Subcutaneous abdominal adipose tissue (tissue), 5 donors: ENCODE results near the gene GPBP1L1.

Source experiments
- H3K27ac ChIP-seq: one replicate; pipeline ENCODE4 v1.7.0; 2013; ENCODE audit warnings: low read depth, mild to moderate bottlenecking, inconsistent platforms, low read length, moderate library complexity
- H3K27me3 ChIP-seq, 5 donors: one replicate each; pipeline ENCODE4 v1.7.0; 2013; ENCODE audit warnings: low read length in 5 of 5, inconsistent platforms in 1 of 5; ENCODE audit not compliant: control insufficient read depth in 5 of 5, insufficient read depth in 4 of 5
- H3K36me3 ChIP-seq, 5 donors: one replicate each; pipeline ENCODE4 v1.7.0; 2013; ENCODE audit warnings: low read length in 5 of 5; ENCODE audit not compliant: control insufficient read depth in 5 of 5, insufficient read depth in 5 of 5
- H3K4me1 ChIP-seq, 5 donors: one replicate each; pipeline ENCODE4 v1.7.0; 2013; ENCODE audit warnings: low read length in 5 of 5, mild to moderate bottlenecking in 3 of 5, moderate library complexity in 1 of 5; ENCODE audit not compliant: control insufficient read depth in 5 of 5, insufficient read depth in 5 of 5
- H3K4me3 ChIP-seq, 5 donors: one replicate each; pipeline ENCODE4 v1.7.0; 2013; ENCODE audit warnings: low read length in 5 of 5, low read depth in 1 of 5
- H3K9ac ChIP-seq, 5 donors: one replicate each; pipeline ENCODE4 v1.7.0; 2013; ENCODE audit warnings: low read length in 5 of 5, mild to moderate bottlenecking in 4 of 5, moderate library complexity in 3 of 5
- H3K9me3 ChIP-seq, 5 donors: one replicate each; pipeline ENCODE4 v1.7.0; 2013; ENCODE audit warnings: low read length in 5 of 5; ENCODE audit not compliant: control insufficient read depth in 5 of 5
- donor health status: healthy.
- donor health status: healthy.
- donor health status: healthy.
- donor health status: healthy.
- donor health status: healthy.

GPBP1L1 gene

GRCh38 chr1:45621501-45621836 lies 64.9 kb downstream of the GPBP1L1 start:
- peaks cover 5 to 59% (median 32%) of the 10 kb centered on the region in 5 donors for H3K36me3 ChIP-seq
- no peaks in the 10 kb centered on the region for H3K27me3 ChIP-seq
- no peak overlapping the region for H3K9ac ChIP-seq
- H3K27ac ChIP-seq, result peak overlapping the region; percentile 46
- no peaks in the 10 kb centered on the region for H3K9me3 ChIP-seq
- peak overlapping the region in 1 of 5 donors; percentile 14 for H3K4me3 ChIP-seq
- peaks cover 5 to 52% (median 34%) of the 10 kb centered on the region in 5 donors for H3K4me1 ChIP-seq

DNA sequence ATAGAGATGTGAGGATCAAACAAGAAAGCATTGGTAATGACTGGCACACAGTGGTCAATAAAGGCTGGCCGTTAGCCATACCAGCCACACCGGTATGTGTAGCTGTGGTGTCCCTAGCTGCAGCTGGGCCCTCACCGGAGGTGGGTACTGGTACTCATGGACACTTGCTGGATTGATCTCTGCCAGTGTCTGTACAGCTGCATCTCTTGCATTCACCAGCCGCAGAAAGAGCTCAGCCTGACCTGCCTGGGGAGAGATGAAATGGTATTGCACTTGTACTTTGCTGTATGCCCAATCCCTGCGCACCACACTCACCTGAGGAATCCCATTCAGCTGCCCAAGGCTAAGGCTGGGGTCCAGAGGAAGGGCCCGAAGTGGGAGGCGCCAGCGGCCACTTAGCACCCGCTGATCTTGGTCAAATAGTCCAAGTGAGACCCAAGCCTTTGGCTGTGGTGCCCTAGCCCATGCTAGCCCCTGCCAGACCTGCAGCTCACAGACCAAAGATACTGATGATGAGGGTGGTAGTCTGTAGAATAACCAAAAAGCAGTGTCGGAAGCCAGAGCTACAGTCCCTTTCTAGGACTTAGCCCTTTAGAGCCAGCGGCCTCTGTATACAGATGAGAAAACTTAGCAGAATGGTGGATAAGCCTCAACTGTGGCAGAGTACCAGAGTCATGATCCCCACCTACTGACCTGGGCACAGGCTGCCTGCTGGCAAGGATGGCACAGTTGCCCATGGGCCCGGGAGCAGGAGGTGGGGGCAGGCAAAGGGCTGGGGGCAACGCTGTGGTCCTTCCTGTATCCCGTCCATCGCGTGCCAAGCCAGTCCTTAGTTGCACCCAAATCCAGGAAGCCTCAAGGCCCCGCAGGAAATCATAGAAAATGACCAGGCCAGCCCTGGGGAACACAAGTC lies 65.5 kb downstream of the GPBP1L1 start:
- no peaks in the 10 kb centered on the region for H3K9me3 ChIP-seq
- peaks cover 5 to 52% (median 34%) of the 10 kb centered on the region in 5 donors for H3K4me1 ChIP-seq
- no peak overlapping the region for H3K9ac ChIP-seq
- H3K36me3 ChIP-seq, result peaks cover 9 to 62% (median 36%) of the 10 kb centered on the region in 5 donors
- no peaks in the 10 kb centered on the region for H3K27me3 ChIP-seq
- H3K27ac ChIP-seq, result peak overlapping the region; percentile 46
- no peak overlapping the region for H3K4me3 ChIP-seq

- H3K4me1 ChIP-seq, result peaks cover 5 to 52% (median 34%) of the 10 kb centered on the region in 5 donors
- H3K27ac ChIP-seq, result peak overlapping the region; percentile 24
- no peak overlapping the region for H3K9ac ChIP-seq
- H3K9me3 ChIP-seq, result no peaks in the 10 kb centered on the region
- H3K4me3 ChIP-seq, result no peak overlapping the region
- H3K36me3 ChIP-seq, result peaks cover 17 to 70% (median 48%) of the 10 kb centered on the region in 5 donors
- H3K27me3 ChIP-seq, result no peaks in the 10 kb centered on the region
Observed at GRCh38 chr1:45619149-45619921, 67.0 kb downstream of the GPBP1L1 start.

DNA sequence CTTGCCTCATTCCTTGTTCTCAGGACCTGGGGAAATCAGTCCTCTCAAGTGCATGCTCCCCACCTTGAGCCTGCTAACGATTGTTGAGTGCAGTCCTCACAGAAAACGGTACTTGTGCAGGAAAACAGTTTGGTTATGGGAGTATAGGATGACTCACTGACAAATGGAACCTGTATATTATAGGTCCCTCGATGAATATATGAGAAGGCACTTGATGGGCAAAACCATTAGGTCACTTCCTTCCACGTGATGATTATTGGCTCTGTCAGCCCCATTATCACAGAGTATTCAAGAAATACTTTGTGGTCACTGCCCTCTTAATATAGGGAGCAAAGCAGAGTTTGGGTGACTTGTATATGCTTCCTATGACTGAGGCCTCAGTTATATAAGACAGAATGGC lies 68.7 kb downstream of the GPBP1L1 start:
- no peaks in the 10 kb centered on the region for H3K9me3 ChIP-seq
- no peaks in the 10 kb centered on the region for H3K27me3 ChIP-seq
- H3K9ac ChIP-seq, result no peak overlapping the region
- peaks cover 5 to 39% (median 21%) of the 10 kb centered on the region in 5 donors for H3K4me1 ChIP-seq
- no peak overlapping the region for H3K4me3 ChIP-seq
- H3K27ac ChIP-seq, result no peak overlapping the region
- H3K36me3 ChIP-seq, result peaks cover 24 to 75% (median 60%) of the 10 kb centered on the region in 5 donors

DNA sequence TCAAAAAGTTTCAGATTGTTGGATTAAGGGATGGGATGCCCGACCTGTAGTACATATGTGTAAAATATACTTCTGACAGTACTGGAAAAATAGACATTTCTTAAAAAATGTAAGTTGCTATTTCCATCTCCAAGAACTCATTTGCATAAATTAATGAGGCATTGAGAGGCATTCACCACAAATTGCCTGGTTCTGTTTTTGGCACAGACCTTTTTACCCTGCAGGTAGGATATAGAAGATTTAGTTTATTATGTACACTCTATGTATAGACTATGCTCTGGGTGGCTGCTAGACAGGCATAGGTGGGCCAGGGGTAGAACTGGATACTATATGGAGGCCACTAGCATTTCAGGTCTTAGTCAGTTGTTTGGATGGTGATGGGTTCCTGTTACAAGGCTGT lies 70.4 kb downstream of the GPBP1L1 start:
- peaks cover 25 to 77% (median 62%) of the 10 kb centered on the region in 5 donors for H3K36me3 ChIP-seq
- H3K27ac ChIP-seq, result no peak overlapping the region
- H3K9me3 ChIP-seq, result no peaks in the 10 kb centered on the region
- no peaks in the 10 kb centered on the region for H3K27me3 ChIP-seq
- H3K4me1 ChIP-seq, result peaks cover 0 to 22% (median 4%) of the 10 kb centered on the region in 5 donors
- H3K9ac ChIP-seq, result no peak overlapping the region
- H3K4me3 ChIP-seq, result no peak overlapping the region

DNA sequence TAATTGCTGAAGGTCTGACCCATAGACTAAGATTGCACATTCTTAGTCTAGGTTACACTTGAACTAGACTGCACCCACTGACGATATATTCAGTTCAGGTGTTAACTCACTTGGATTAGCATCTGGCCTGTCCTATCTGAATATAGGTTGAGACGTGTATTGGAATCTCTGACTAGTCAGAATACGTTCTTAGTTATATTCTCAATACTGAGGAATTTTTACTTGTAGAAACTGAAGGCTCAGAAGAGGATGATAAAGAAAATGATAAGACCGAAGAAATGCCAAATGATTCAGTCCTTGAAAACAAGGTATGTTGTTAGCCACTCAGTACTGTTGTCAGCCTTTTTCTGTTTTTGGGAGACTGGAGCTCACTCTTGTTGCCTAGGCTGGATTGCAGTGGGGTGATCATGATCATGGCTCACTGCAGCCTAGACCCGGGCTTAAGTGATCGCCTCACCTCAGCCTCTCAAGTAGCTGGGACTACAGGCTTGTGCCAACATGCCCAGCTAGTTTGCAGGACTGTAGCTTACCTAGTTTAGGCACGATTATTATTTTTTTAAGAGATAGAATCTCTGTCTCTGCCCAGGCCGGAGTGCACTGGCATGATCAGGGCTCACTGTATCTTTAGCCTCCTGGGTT lies 73.3 kb downstream of the GPBP1L1 start:
- H3K4me3 ChIP-seq, result no peak overlapping the region
- peaks cover 1 to 8% (median 5%) of the 10 kb centered on the region in 5 donors for H3K4me1 ChIP-seq
- no peak overlapping the region for H3K9ac ChIP-seq
- no peaks in the 10 kb centered on the region for H3K9me3 ChIP-seq
- peaks cover 25 to 67% (median 58%) of the 10 kb centered on the region in 5 donors for H3K36me3 ChIP-seq
- H3K27me3 ChIP-seq, result no peaks in the 10 kb centered on the region
- H3K27ac ChIP-seq, result no peak overlapping the region

- Histone ChIP-seq H3K9ac (no peak overlapping the region), H3K27ac (no peak overlapping the region), H3K36me3 (peaks cover 15 to 61% (median 45%) of the 10 kb centered on the region in 5 donors), H3K27me3 (no peaks in the 10 kb centered on the region), H3K4me3 (no peak overlapping the region), H3K9me3 (no peaks in the 10 kb centered on the region), H3K4me1 (peaks cover 1 to 15% (median 7%) of the 10 kb centered on the region in 5 donors)
Observed at GRCh38 chr1:45610589-45611226, 75.6 kb downstream of the GPBP1L1 start.

GRCh38 chr1:45608175-45609156 lies 77.9 kb downstream of the GPBP1L1 start:
- Histone ChIP-seq H3K4me1 (peaks cover 1 to 15% (median 7%) of the 10 kb centered on the region in 5 donors), H3K9ac (no peak overlapping the region), H3K4me3 (no peak overlapping the region), H3K27ac (no peak overlapping the region), H3K36me3 (peaks cover 10 to 52% (median 32%) of the 10 kb centered on the region in 5 donors), H3K27me3 (no peaks in the 10 kb centered on the region), H3K9me3 (no peaks in the 10 kb centered on the region)
